Loucy (cell line): ENCODE data around the gene RAD23B.

ENCODE experiments used
- H2AFZ ChIP-seq: fragments of 200-600 bp; sonication (generic); 2 replicates; pipeline ENCODE4 v1.6.0; 2016; ENCODE audit warnings: antibody characterized with exemption, mild to moderate bottlenecking, low read length, moderate library complexity
- H3F3A ChIP-seq: fragments of 200-600 bp; 2 replicates; pipeline ENCODE4 v1.6.0; 2016; ENCODE audit warnings: antibody characterized with exemption, low read depth, mild to moderate bottlenecking
- H3K27me3 ChIP-seq: fragments of 200-600 bp; sonication (generic); 2 replicates; pipeline ENCODE4 v1.6.1; 2014; ENCODE audit warnings: low read length, mild to moderate bottlenecking; ENCODE audit not compliant: insufficient read depth, poor library complexity, severe bottlenecking
- H3K36me3 ChIP-seq: fragments of 200-600 bp; sonication (generic); 2 replicates; pipeline ENCODE4 v1.6.1; 2016; ENCODE audit warnings: low read length; ENCODE audit not compliant: insufficient read depth
- H3K4me1 ChIP-seq: fragments of 200-600 bp; sonication (generic); 2 replicates; pipeline ENCODE4 v1.5.1; 2014; ENCODE audit warnings: low read length, mild to moderate bottlenecking; ENCODE audit not compliant: insufficient read depth, poor library complexity, severe bottlenecking
- H3K4me2 ChIP-seq: fragments of 200-600 bp; sonication (generic); 2 replicates; pipeline ENCODE4 v1.6.0; 2014; ENCODE audit warnings: antibody characterized with exemption, low read length, low read depth, mild to moderate bottlenecking; ENCODE audit not compliant: poor library complexity, severe bottlenecking
- H3K4me3 ChIP-seq: fragments of 200-600 bp; sonication (generic); 2 replicates; pipeline ENCODE4 v1.5.1; 2014; ENCODE audit warnings: low read length, mild to moderate bottlenecking, mixed read lengths; ENCODE audit not compliant: poor library complexity, severe bottlenecking
- H3K79me2 ChIP-seq: fragments of 200-600 bp; sonication (generic); 2 replicates; pipeline ENCODE4 v1.6.1; 2014; ENCODE audit warnings: low read length; ENCODE audit not compliant: insufficient read depth
- H3K9ac ChIP-seq: fragments of 200-600 bp; sonication (generic); 2 replicates; pipeline ENCODE4 v1.6.0; 2014; ENCODE audit warnings: mild to moderate bottlenecking, low read depth, low read length, moderate library complexity; ENCODE audit not compliant: poor library complexity, severe bottlenecking
- H3K9me2 ChIP-seq: fragments of 200-600 bp; sonication (generic); replicated peaks from 2 replicates; pipeline ENCODE4 v1.6.1; 2016; ENCODE audit warnings: low read depth, low read length, mixed read lengths
- H3K9me3 ChIP-seq: fragments of 200-600 bp; sonication (generic); 2 replicates; pipeline ENCODE4 v1.6.1; 2014; ENCODE audit warnings: mild to moderate bottlenecking, antibody characterized with exemption, low read length, low read depth; ENCODE audit not compliant: insufficient read depth
- H4K20me1 ChIP-seq: fragments of 200-600 bp; sonication (generic); 2 replicates; pipeline ENCODE4 v1.6.0; 2014; ENCODE audit warnings: antibody characterized with exemption, low read length, mild to moderate bottlenecking; ENCODE audit not compliant: insufficient read depth, poor library complexity, severe bottlenecking
- CTCF ChIP-seq: fragments of 200-600 bp; sonication (generic); conservative IDR thresholded peaks from 2 replicates; pipeline ENCODE4 v1.5.1; 2014; ENCODE audit warnings: mild to moderate bottlenecking, antibody characterized with exemption, low read length
- EZH2phosphoT487 ChIP-seq: fragments of 200-600 bp; IDR thresholded peaks from 2 replicates; pipeline ENCODE4 v1.6.1; 2018; ENCODE audit warnings: antibody characterized with exemption, mild to moderate bottlenecking, moderate library complexity, borderline replicate concordance

The RAD23B gene

GRCh38 chr9:107288701-107289100, 5.6 kb downstream of the RAD23B start:
- H3K79me2 ChIP-seq = peaks cover 100% of the 10 kb centered on the region
- TF ChIP-seq EZH2phosphoT487 (no peak), CTCF (no peak)
- no peaks in the 10 kb centered on the region for H3K9me3 ChIP-seq
- H3K9ac ChIP-seq = no peak overlapping the region
- H3K4me2 ChIP-seq = peak overlapping the region; percentile 99
- no peak overlapping the region for H2AFZ ChIP-seq
- H3F3A ChIP-seq = no peaks in the 10 kb centered on the region
- H3K36me3 ChIP-seq = no peaks in the 10 kb centered on the region
- peaks cover 100% of the 10 kb centered on the region for H4K20me1 ChIP-seq
- H3K4me1 ChIP-seq = peaks cover 69% of the 10 kb centered on the region
- H3K9me2 ChIP-seq = no peaks in the 10 kb centered on the region
- H3K4me3 ChIP-seq = peak overlapping the region; percentile 93
- H3K27me3 ChIP-seq = no peaks in the 10 kb centered on the region

- no peak overlapping the region for H2AFZ ChIP-seq
- H3K27me3 ChIP-seq = no peaks in the 10 kb centered on the region
- H4K20me1 ChIP-seq = peaks cover 100% of the 10 kb centered on the region
- H3K9ac ChIP-seq = no peak overlapping the region
- no peaks in the 10 kb centered on the region for H3K9me3 ChIP-seq
- H3K79me2 ChIP-seq = peaks cover 100% of the 10 kb centered on the region
- peaks cover 61% of the 10 kb centered on the region for H3K4me1 ChIP-seq
- no peaks in the 10 kb centered on the region for H3F3A ChIP-seq
- no peaks in the 10 kb centered on the region for H3K9me2 ChIP-seq
- TF ChIP-seq EZH2phosphoT487 (no peak), CTCF (no peak)
- H3K36me3 ChIP-seq = no peaks in the 10 kb centered on the region
- H3K4me2 ChIP-seq = peak overlapping the region; percentile 99
- no peak overlapping the region for H3K4me3 ChIP-seq
These were observed 7.5 kb downstream of the RAD23B start for GRCh38 chr9:107290619-107291018.

GRCh38 chr9:107292821-107293542, 9.9 kb downstream of the RAD23B start:
- H2AFZ ChIP-seq = no peak overlapping the region
- no peaks in the 10 kb centered on the region for H3K9me2 ChIP-seq
- H3K27me3 ChIP-seq = no peaks in the 10 kb centered on the region
- no peak overlapping the region for H3K4me3 ChIP-seq
- H3K4me2 ChIP-seq = peak overlapping the region; percentile 14
- H3K36me3 ChIP-seq = peaks cover 2% of the 10 kb centered on the region; the same call in 1 of the 2 replicates
- H4K20me1 ChIP-seq = peaks cover 99% of the 10 kb centered on the region
- no peaks in the 10 kb centered on the region for H3F3A ChIP-seq
- peaks cover 100% of the 10 kb centered on the region for H3K79me2 ChIP-seq
- no peaks in the 10 kb centered on the region for H3K9me3 ChIP-seq
- no peak overlapping the region for H3K9ac ChIP-seq
- H3K4me1 ChIP-seq = peaks cover 45% of the 10 kb centered on the region
- TF ChIP-seq EZH2phosphoT487 = no peak
- no peak for TF ChIP-seq CTCF
